HG02840 (cell line): ENCODE measurements around the gene ERICH6.
"Not testable (repeated sequence)": the region's sequence is repeated elsewhere in the genome, so short reads cannot be mapped to it uniquely, and the experiment has no call there.

ENCODE experiments used
- ATAC-seq: cut with Tn5 transposase; IDR thresholded peaks from one replicate; pipeline ENCODE4 v1.9.1; 2021; ENCODE audit warnings: mild to moderate bottlenecking, moderate library complexity, moderate number of reproducible peaks; ENCODE audit not compliant: unreplicated experiment, low FRiP score

Gene ERICH6

DNA sequence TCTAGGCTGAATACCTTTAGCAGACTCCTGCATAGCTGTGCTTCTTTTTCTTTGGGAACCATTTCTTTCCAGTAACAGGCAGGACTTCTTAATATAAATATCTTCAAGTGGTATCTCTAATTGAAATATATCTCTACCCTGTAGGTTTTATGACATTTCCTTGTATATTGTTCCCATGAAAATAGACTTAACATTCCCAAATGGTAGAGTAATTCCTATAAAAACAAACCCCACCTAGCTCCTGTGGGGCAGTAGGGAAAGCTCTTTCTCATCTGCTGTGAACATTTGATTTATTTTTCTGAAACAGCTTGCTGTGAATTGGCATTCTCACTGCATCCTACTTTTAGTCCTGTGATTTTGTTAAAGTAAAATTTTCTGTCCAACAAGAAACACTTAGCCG lies 79.8 kb downstream of the ERICH6 start:
- ATAC-seq = no peak

- not testable (repeated sequence) for ATAC-seq
These were observed 80.8 kb downstream of the ERICH6 start for GRCh38 chr3:150622955-150623354.

DNA sequence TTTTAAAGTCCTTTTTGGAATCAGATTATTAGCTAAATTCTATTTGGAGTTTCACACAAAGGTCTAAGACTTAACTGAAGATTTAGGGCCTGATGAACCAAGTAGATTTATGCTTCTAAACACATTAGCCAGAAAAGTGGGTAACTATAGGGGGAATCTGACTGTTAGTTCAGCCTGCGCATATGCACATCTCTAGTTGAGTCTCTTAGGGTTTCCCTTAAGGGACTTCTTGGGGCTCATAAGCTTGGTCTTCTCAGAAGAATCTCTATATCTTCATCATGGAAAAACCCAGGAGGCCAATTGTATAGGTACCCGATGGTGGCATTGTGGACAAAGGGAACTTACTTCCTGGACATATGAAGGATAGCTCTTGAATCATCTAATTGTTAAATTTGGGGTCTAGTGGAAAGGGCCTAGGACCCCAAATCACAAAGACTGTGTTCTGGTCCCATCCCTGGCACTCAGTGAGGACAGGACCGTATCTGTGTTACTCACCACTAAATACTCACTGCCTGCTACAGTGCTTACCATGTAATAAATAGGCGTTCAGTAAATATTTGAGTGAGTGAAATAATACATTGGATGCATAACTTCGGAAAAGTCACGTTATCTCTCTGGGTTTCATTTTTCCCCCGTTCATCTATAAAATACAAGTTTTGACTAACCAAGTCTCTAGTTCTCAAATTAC lies 83.6 kb downstream of the ERICH6 start:
- ATAC-seq = no peak

DNA sequence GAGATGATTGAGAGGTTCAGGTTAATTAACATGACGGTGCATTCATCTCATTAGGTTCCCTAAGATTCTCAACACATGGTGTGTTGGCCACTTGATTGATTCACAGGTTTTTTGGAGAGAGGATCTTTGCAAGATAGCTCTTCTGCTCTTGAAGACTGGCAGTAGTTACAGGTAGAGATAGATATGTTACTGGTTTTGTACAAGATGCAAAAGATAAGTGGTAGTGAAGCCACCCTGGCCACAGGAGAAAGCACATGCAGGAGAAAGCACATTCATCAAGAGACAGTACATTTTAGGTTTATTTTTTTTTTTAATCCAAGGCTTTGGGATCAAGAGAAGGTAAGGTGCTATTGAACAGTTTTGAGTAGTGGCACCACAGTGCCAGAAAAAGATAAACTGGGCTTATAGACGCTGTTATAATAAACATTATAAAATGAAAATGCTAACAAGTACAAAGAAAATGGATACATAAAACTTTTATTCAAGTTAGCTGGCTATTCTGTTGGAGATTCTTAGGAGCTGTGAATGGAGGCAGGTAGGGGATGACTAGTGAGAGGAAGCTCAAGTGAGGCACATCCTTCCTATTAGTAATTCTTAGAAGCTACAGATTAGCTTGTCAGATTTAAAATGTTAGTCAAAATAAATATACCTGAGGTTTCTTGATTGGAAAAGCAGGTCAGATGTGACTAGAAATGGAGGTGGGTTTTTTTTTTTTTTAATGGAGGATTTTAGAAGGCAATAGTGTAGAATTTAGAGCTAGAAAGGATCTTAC lies 89.8 kb downstream of the ERICH6 start:
- no peak for ATAC-seq

DNA sequence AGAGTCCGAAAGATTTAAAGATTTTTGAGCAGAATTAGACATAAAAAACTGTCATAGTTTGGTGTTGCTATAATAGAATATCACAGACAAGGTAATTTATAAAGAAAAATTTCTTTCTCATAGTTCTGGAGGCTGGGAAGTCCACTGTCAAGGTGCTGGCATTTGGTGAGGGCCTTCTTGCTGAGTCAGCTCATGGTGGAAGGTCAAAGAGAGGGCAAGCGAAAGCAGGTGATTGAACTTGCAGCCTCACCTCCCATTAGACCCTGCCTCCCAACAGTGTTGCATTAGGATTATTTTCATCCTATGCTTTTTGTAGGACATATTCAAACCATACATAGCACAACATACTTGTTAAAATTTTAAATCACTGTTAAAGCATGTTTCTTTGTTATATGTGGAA lies 90.7 kb downstream of the ERICH6 start:
- ATAC-seq = no peak

- ATAC-seq = no peak
These were observed 91.2 kb downstream of the ERICH6 start for GRCh38 chr3:150612494-150612893.

DNA sequence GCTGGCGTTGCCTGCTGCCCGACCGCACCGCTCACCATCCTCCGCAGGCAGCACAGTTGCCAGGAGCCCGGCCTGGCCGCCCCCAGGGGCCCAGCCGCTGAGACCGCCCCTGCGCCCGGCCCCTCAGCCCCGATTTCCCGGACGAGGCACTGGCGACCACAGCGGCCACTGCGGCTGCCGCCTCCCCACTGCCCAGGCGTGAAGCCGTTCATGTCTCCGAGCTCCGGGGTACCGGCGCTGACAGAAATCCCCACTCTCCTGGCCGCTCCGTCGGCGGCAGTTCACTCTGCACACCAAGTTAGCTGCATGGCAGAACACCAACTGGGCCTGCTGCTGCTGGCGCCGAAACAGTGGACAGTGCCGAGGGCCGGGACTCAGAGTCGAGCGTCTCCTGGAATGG lies 92.1 kb downstream of the ERICH6 start:
- no peak for ATAC-seq

- ATAC-seq = no peak
These were observed 92.9 kb downstream of the ERICH6 start for GRCh38 chr3:150610785-150611184.

- ATAC-seq = no peak
These were observed 93.7 kb downstream of the ERICH6 start for GRCh38 chr3:150609988-150610387.
